ENCODE data around the gene MYBPC2. TPM values are rescaled to one million over a fixed set of nuclear protein-coding genes. Genes with fewer than 3 reads are reported as not detected.

The MYBPC2 gene
- total RNA-seq, 2 experiments from 2014 or later: 0.08 TPM; not detected in 1

- H3K27me3 Mint-ChIP-seq: peaks cover 37% of the 10 kb centered on the region
- peaks cover 5% of the 10 kb centered on the region for H3K4me1 Mint-ChIP-seq (ENCODE audit: low read depth)
- no peak overlapping the region for H3K27ac ChIP-seq (ENCODE audit: low read depth in 1 of 2, low read length in 2 of 2)
- intact Hi-C loops (cut with DNase I, micrococcal nuclease): no loop called here
- H3K4me3 ChIP-seq (ENCODE audit: low read length): no peak overlapping the region
- no peaks in the 10 kb centered on the region for H3K36me3 ChIP-seq (ENCODE audit: insufficient read depth, low read length)
- ATAC-seq (ENCODE audit: poor library complexity): no peak
- ChIA-PET POLR2A (no interaction called here), CTCF (no interaction called here)
- no peak overlapping the region for H3K4me3 Mint-ChIP-seq
- no peak overlapping the region for H3K27ac Mint-ChIP-seq
- TF ChIP-seq CTCF (IDR thresholded peaks at IDR 0.05): no peak
- H3K27me3 ChIP-seq (ENCODE audit: control insufficient read depth in 1 of 2, insufficient read depth in 2 of 2, low read length in 2 of 2): peaks cover 18% of the 10 kb centered on the region in 2 experiments
- peaks cover 0 to 9% of the 10 kb centered on the region in 2 experiments for H3K9me3 ChIP-seq (ENCODE audit: control insufficient read depth in 1 of 2, insufficient read depth in 1 of 2, low read length in 2 of 2)
- peak in 1 of 14 experiments; percentile 11 for DNase-seq
- no peaks in the 10 kb centered on the region for H3K9me3 Mint-ChIP-seq
- peaks cover 11% of the 10 kb centered on the region for H3K4me1 ChIP-seq (ENCODE audit: insufficient read depth, low read length)
- H3K36me3 Mint-ChIP-seq (ENCODE audit: low read depth): no peaks in the 10 kb centered on the region
Measured at GRCh38 chr19:50423279-50424113, 9.2 kb upstream of the MYBPC2 start.

GRCh38 chr19:50425581-50425980 is 7.1 kb upstream of the MYBPC2 start:
- DNase-seq: no peak
- peaks cover 21% of the 10 kb centered on the region for H3K27me3 Mint-ChIP-seq
- no peak overlapping the region for H3K27ac ChIP-seq (ENCODE audit: low read depth in 1 of 2, low read length in 2 of 2)
- ChIA-PET CTCF (no interaction called here), POLR2A (no interaction called here)
- no peaks in the 10 kb centered on the region for H3K36me3 Mint-ChIP-seq (ENCODE audit: low read depth)
- intact Hi-C loops (cut with DNase I, micrococcal nuclease): no loop called here
- no peak for ATAC-seq (ENCODE audit: poor library complexity)
- H3K4me3 ChIP-seq (ENCODE audit: low read length): no peak overlapping the region
- H3K4me1 Mint-ChIP-seq (ENCODE audit: low read depth): peaks cover 7% of the 10 kb centered on the region
- no peak overlapping the region for H3K27ac Mint-ChIP-seq
- peaks cover 0 to 4% of the 10 kb centered on the region in 2 experiments for H3K9me3 ChIP-seq (ENCODE audit: control insufficient read depth in 1 of 2, insufficient read depth in 1 of 2, low read length in 2 of 2)
- H3K27me3 ChIP-seq (ENCODE audit: control insufficient read depth in 1 of 2, insufficient read depth in 2 of 2, low read length in 2 of 2): peaks cover 0 to 10% of the 10 kb centered on the region in 2 experiments
- TF ChIP-seq CTCF (IDR thresholded peaks at IDR 0.05): no peak
- no peak overlapping the region for H3K4me3 Mint-ChIP-seq
- H3K4me1 ChIP-seq (ENCODE audit: insufficient read depth, low read length): peaks cover 13% of the 10 kb centered on the region
- no peaks in the 10 kb centered on the region for H3K9me3 Mint-ChIP-seq
- H3K36me3 ChIP-seq (ENCODE audit: insufficient read depth, low read length): no peaks in the 10 kb centered on the region

GRCh38 chr19:50427318-50427925 is 5.3 kb upstream of the MYBPC2 start:
- Histone ChIP-seq H3K4me3 (ENCODE audit: low read length) (peak overlapping the region; percentile 37), H3K27ac (ENCODE audit: low read depth in 1 of 2, low read length in 2 of 2) (no peak overlapping the region), H3K9me3 (ENCODE audit: control insufficient read depth in 1 of 2, insufficient read depth in 1 of 2, low read length in 2 of 2) (peaks cover 0 to 5% of the 10 kb centered on the region in 2 experiments), H3K27me3 (ENCODE audit: control insufficient read depth in 1 of 2, insufficient read depth in 2 of 2, low read length in 2 of 2) (peaks cover 3 to 11% of the 10 kb centered on the region in 2 experiments), H3K4me1 (ENCODE audit: insufficient read depth, low read length) (peaks cover 25% of the 10 kb centered on the region), H3K36me3 (ENCODE audit: insufficient read depth, low read length) (no peaks in the 10 kb centered on the region)
- Mint-ChIP-seq H3K36me3 (ENCODE audit: low read depth) (no peaks in the 10 kb centered on the region), H3K9me3 (no peaks in the 10 kb centered on the region), H3K27ac (no peak overlapping the region), H3K4me1 (ENCODE audit: low read depth) (peaks cover 19% of the 10 kb centered on the region), H3K4me3 (peak overlapping the region; percentile 30), H3K27me3 (peaks cover 21% of the 10 kb centered on the region)
- ChIA-PET POLR2A (no interaction called here), CTCF (no interaction called here)
- no peak for TF ChIP-seq CTCF (IDR thresholded peaks at IDR 0.05)
- intact Hi-C loops (cut with DNase I, micrococcal nuclease): no loop called here
- DNase-seq: no peak
- ATAC-seq (ENCODE audit: poor library complexity): no peak
